Measurements from ENCODE around the gene SH2D6. TPM values are rescaled to one million over a fixed set of nuclear protein-coding genes. Genes with fewer than 3 reads are reported as not detected.

Gene SH2D6
- total and polyA plus RNA-seq, 2 of the 8 experiments (the other 6 are each of a cell fraction or from before 2014, with no cell fraction given), result 0.42 TPM; not detected in 1

DNA sequence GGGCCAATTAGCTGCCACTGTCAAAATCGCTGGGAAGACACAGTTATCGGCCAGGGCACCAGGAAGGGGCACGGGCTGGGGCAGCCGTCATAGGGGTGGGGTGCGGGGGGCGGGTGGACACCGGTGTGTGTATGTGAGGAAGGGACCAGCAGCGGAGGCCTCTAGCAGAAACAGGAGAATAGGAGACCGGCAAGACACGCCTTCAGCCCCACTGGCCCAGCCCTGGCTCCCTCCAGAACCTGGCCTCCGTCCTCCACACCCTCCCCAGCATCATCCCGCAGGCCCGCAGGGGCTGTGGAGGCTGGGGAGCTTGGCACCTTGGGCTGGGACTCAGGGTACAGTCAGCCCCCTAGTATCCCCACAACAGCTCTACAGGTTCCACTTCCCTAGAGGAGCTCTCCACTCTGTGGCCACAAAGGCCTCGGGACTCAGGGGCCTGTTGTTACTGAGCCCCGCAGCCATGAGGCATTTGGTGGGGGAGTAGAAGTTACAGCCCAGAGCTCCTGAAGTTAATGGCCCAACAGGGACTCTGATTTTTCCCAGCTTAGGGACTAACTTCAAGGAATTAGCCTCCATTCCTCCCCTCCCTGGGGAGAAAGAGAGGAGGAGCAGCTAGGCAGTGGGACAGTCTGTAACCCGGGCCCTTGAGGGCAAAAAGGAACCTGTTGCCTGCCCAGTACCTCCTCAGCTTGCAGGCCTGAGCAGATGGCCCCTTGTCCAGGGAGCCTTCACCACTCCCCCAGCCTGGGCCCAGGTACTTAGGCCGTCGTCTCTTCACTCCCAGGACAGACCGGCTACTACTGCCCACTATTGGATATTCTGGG lies 19.9 kb downstream of the SH2D6 start:
- H4K5ac ChIP-seq (ENCODE audit: insufficient read length, low read depth, low read length), result peak overlapping the region; percentile 64
- peak overlapping the region; percentile 87 for H3K4ac ChIP-seq (replicated peaks; ENCODE audit: insufficient read length, low read depth, low read length)
- peak overlapping the region; percentile 98 for H4K8ac ChIP-seq (ENCODE audit: extremely low read depth, insufficient read depth, low read length)
- no peaks in the 10 kb centered on the region for H3K79me2 ChIP-seq (ENCODE audit: control insufficient read depth in 1 of 2, insufficient read depth in 2 of 2, low read length in 2 of 2)
- H2BK15ac ChIP-seq (ENCODE audit: low read length), result 0 out of 2 replicates have a peak overlapping the region, but pooled peaks have one; percentile 95
- H3K4me1 ChIP-seq (replicated peaks in 1 of 4; ENCODE audit: control insufficient read depth in 3 of 4, insufficient read depth in 4 of 4, low read length in 3 of 4), result peaks cover 7 to 32% (median 26%) of the 10 kb centered on the region in 4 experiments
- no peak for FAIRE-seq
- H2BK20ac ChIP-seq (ENCODE audit: low read length), result peak overlapping the region; percentile 80
- 0 out of 2 replicates have a peak, but pooled peaks have one; percentile 10 for TF ChIP-seq POLR2AphosphoS5 (IDR thresholded peaks at IDR 0.05; ENCODE audit: low read depth, low read length)
- TF ChIP-seq KDM1A (IDR thresholded peaks at IDR 0.05; ENCODE audit: borderline replicate concordance, low read length), result no peak
- peak overlapping the region; percentile 75 for H3K18ac ChIP-seq (ENCODE audit: extremely low read depth, low read length)
- no peaks in the 10 kb centered on the region for H3K9me3 ChIP-seq (ENCODE audit: insufficient read depth in 2 of 2, low read depth in 1 of 2, low read length in 1 of 2)
- H3K56ac ChIP-seq (replicated peaks; ENCODE audit: insufficient read length, low read depth, low read length), result no peak overlapping the region
- H4K91ac ChIP-seq (replicated peaks; ENCODE audit: insufficient read length, low read length), result peak overlapping the region; percentile 92
- H3K79me1 ChIP-seq (ENCODE audit: low read depth, low read length), result no peaks in the 10 kb centered on the region; the same call in 1 of the 2 replicates
- H2BK5ac ChIP-seq (ENCODE audit: low read depth, low read length), result no peak overlapping the region
- H3K14ac ChIP-seq (ENCODE audit: insufficient read length), result no peak overlapping the region
- no peaks in the 10 kb centered on the region for H3K36me3 ChIP-seq (ENCODE audit: control insufficient read depth in 2 of 4, insufficient read depth in 4 of 4, low read length in 3 of 4)
- H3K27me3 ChIP-seq (replicated peaks in 1 of 4; ENCODE audit: control insufficient read depth in 3 of 4, extremely low read depth in 1 of 4, insufficient read depth in 3 of 4, low read length in 3 of 4), result peaks cover 0 to 14% (median 5%) of the 10 kb centered on the region in 4 experiments; a peak in 4 of 7 replicates
- peaks cover 2% of the 10 kb centered on the region; the same call in 1 of the 2 replicates for H3K23me2 ChIP-seq (ENCODE audit: low read depth, low read length)
- H2AK5ac ChIP-seq (ENCODE audit: low read depth, low read length), result peak overlapping the region; percentile 53; the same call in 1 of the 2 replicates
- ChIA-PET CTCF (ENCODE audit: partially characterized antibody) (interaction anchor here (0.8 to 2.3 kb wide), 14 partner anchors 8 to 113 kb away, joined by 3 to 7 read pairs (median 4); no protein-coding TSS in a partner anchor), POLR2A (ENCODE audit: partially characterized antibody) (interaction anchor here (0.8 to 55.3 kb wide), 17 partner anchors 8 to 173 kb away, joined by 3 to 1889 read pairs (median 4); partner anchors contain the start of genes C2orf68, CAPG, GGCX and MAT2A)
- peak overlapping the region; percentile 54; the same call in 1 of the 2 replicates for H2AFZ ChIP-seq (ENCODE audit: low read length)
- no peak for DNase-seq (ENCODE audit: low read depth in 1 of 2, low spot score in 2 of 2)
- WGBS, 2 experiments (ENCODE audit: extremely low coverage in 1 of 2, insufficient coverage in 1 of 2, insufficient read length in 1 of 2, insufficient replicate concordance in 2 of 2, low coverage in 1 of 2, low lambda C conversion rate in 2 of 2, missing lambda C conversion rate in 1 of 2), result 74% methylated on average over 9 of the region's 19 CpGs; no CpG with 5 or more reads in 1 of the 2 experiments
- H3K4me3 ChIP-seq (ENCODE audit: extremely low read depth in 1 of 4, insufficient read depth in 2 of 4, low read depth in 3 of 4, low read length in 4 of 4), result peak overlapping the region in 2 of 4 experiments; percentile 35 to 56; a peak in 3 of 8 replicates
- peak overlapping the region; percentile 84 to 97 for H3K4me2 ChIP-seq (ENCODE audit: insufficient read depth in 1 of 2, low read depth in 2 of 2, low read length in 2 of 2)
- no peak overlapping the region for H3K23ac ChIP-seq (ENCODE audit: insufficient read length)
- peak overlapping the region; percentile 47 for H2BK120ac ChIP-seq (replicated peaks; ENCODE audit: low read depth, low read length)
- H4K20me1 ChIP-seq (replicated peaks in 1 of 2; ENCODE audit: control insufficient read depth in 1 of 2, insufficient read depth in 2 of 2, low read length in 2 of 2), result no peaks in the 10 kb centered on the region
- H3K27ac ChIP-seq (ENCODE audit: low read depth, low read length), result no peak overlapping the region; the same call in 1 of the 2 replicates
- peak overlapping the region in 3 of 4 experiments; percentile 34 to 59 (median 53); a peak in 4 of 7 replicates for H3K9ac ChIP-seq (replicated peaks in 1 of 4; ENCODE audit: extremely low read depth in 1 of 4, low read depth in 3 of 4, low read length in 3 of 4)
- H2BK12ac ChIP-seq (ENCODE audit: low read depth, low read length), result peak overlapping the region; percentile 75; the same call in 1 of the 2 replicates

Data from H1 (cell line).